NCI-H2196 treated with DMSO at 0.1 percent for 48 hours (cell line): ENCODE data around the gene GPRIN1.
"Not testable (repeated sequence)": the region's sequence is repeated elsewhere in the genome, so short reads cannot be mapped to it uniquely, and the experiment has no call there.

Source experiments
- DNase-seq: peaks from one replicate; lab custom pipeline; 2025; ENCODE audit not compliant: unreplicated experiment; lab: John Stamatoyannopoulos, UW

The GPRIN1 gene

GRCh38 chr5:176575488-176576422 is 34.2 kb downstream of the GPRIN1 start:
- no peak for DNase-seq

- DNase-seq = no peak
Measured at GRCh38 chr5:176575066-176575465, 34.9 kb downstream of the GPRIN1 start.

- DNase-seq = no peak
Measured at GRCh38 chr5:176574297-176574591, 35.7 kb downstream of the GPRIN1 start.

GRCh38 chr5:176573564-176574296 is 36.2 kb downstream of the GPRIN1 start:
- DNase-seq = no peak

- DNase-seq = no peak
Measured at GRCh38 chr5:176570044-176570443, 39.9 kb downstream of the GPRIN1 start.

GRCh38 chr5:176568657-176569056 is 41.3 kb downstream of the GPRIN1 start:
- no peak for DNase-seq

- no peak for DNase-seq
Measured at GRCh38 chr5:176565760-176566288, 44.1 kb downstream of the GPRIN1 start.

GRCh38 chr5:176564002-176564401 is 46.0 kb downstream of the GPRIN1 start:
- no peak for DNase-seq

- DNase-seq = no peak
Measured at GRCh38 chr5:176562189-176562588, 47.8 kb downstream of the GPRIN1 start.

- DNase-seq = no peak
Measured at GRCh38 chr5:176561259-176561658, 48.7 kb downstream of the GPRIN1 start.

GRCh38 chr5:176560364-176560763 is 49.6 kb downstream of the GPRIN1 start:
- no peak for DNase-seq

GRCh38 chr5:176559683-176560082 is 50.3 kb downstream of the GPRIN1 start:
- no peak for DNase-seq

GRCh38 chr5:176557846-176558245 is 52.1 kb downstream of the GPRIN1 start:
- no peak for DNase-seq

GRCh38 chr5:176553260-176554085 is 56.5 kb downstream of the GPRIN1 start:
- DNase-seq = no peak

GRCh38 chr5:176552332-176552869 is 57.6 kb downstream of the GPRIN1 start:
- no peak for DNase-seq

- not testable (repeated sequence) for DNase-seq
Measured at GRCh38 chr5:176550937-176551336, 59.0 kb downstream of the GPRIN1 start.

- no peak for DNase-seq
Measured at GRCh38 chr5:176550275-176550831, 59.6 kb downstream of the GPRIN1 start.

GRCh38 chr5:176549871-176550270 is 60.1 kb downstream of the GPRIN1 start:
- DNase-seq = no peak

- no peak for DNase-seq
Measured at GRCh38 chr5:176548967-176549444, 61.0 kb downstream of the GPRIN1 start, which contains the start of gene CDHR2. Gene CDHR2 (plus strand): TSS chr5:176549342. CDS start chr5:176565353, 16,011 bp downstream.

GRCh38 chr5:176547802-176548201 is 62.2 kb downstream of the GPRIN1 start:
- DNase-seq = no peak
